ENCODE results near the gene BUB1B. TPM values are rescaled to one million over a fixed set of nuclear protein-coding genes. Genes with fewer than 3 reads are reported as not detected.

BUB1B gene
- polyA plus RNA-seq, 4 donors: 1.1 to 15.6 (median 5.5) TPM

DNA sequence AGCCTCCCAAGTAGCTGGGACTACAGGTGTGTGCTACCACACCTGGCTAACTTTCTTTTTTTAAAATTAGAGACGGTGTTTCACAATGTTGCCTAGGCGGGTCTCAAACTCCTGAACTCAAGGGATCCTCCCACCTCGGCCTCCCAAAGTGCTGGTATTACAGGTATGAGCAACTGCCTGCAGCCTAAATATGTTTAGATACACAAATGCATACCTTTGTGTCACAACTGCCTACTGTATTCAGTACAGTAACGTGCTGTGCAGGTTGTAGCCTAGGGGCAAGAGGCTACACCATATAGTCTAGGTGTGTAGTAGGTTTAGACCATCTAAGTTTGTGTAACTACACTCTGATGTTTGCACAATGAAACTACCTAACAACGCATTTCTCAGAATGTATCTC lies 68.4 kb downstream of the BUB1B start:
- Histone ChIP-seq H3K27ac (ENCODE audit: low read depth in 1 of 3, low read length in 2 of 3) (no peak overlapping the region), H3K27me3 (ENCODE audit: control insufficient read depth in 3 of 3, insufficient read depth in 3 of 3, low read length in 3 of 3) (no peaks in the 10 kb centered on the region), H3K4me1 (ENCODE audit: control insufficient read depth in 3 of 3, insufficient read depth in 2 of 3, low read depth in 1 of 3, low read length in 2 of 3) (no peaks in the 10 kb centered on the region), H3K4me3 (ENCODE audit: low read depth in 1 of 3, low read length in 3 of 3) (no peak overlapping the region), H3K36me3 (ENCODE audit: control insufficient read depth in 3 of 3, insufficient read depth in 2 of 3, low read depth in 1 of 3, low read length in 3 of 3) (peaks cover 0 to 3% (median 0%) of the 10 kb centered on the region in 3 donors), H3K9me3 (ENCODE audit: control insufficient read depth in 2 of 2, insufficient read depth in 1 of 2, low read depth in 1 of 2, low read length in 1 of 2) (no peaks in the 10 kb centered on the region)
- FAIRE-seq (no peak), DNase-seq (no peak)
- 94 to 97% (median 97%) methylated on average over 5 of the region's 5 CpGs for WGBS, 3 donors

DNA sequence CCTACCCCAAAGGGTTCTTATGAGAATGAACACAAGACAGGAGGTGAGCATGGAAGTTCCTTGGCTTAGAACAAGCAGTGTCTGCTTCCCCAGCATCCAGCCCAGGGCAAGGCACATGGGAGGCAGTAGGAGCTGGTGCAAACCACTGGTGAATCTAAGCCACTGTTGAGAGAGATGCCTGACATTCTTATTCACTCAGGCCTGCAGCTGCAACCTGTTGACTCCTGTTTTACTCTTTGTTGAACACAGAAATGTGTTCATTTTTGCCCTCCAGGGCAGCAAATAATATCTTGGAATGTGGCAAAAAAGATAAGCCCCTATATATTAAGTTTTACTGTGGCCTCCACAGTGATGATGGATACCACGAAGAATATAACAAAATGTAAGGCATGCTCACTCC lies 69.1 kb downstream of the BUB1B start:
- DNase-seq (no peak), FAIRE-seq (no peak)
- Histone ChIP-seq H3K27ac (ENCODE audit: low read depth in 1 of 3, low read length in 2 of 3) (no peak overlapping the region), H3K4me1 (ENCODE audit: control insufficient read depth in 3 of 3, insufficient read depth in 2 of 3, low read depth in 1 of 3, low read length in 2 of 3) (no peaks in the 10 kb centered on the region), H3K27me3 (ENCODE audit: control insufficient read depth in 3 of 3, insufficient read depth in 3 of 3, low read length in 3 of 3) (no peaks in the 10 kb centered on the region), H3K36me3 (ENCODE audit: control insufficient read depth in 3 of 3, insufficient read depth in 2 of 3, low read depth in 1 of 3, low read length in 3 of 3) (peaks cover 0 to 3% (median 0%) of the 10 kb centered on the region in 3 donors), H3K9me3 (ENCODE audit: control insufficient read depth in 2 of 2, insufficient read depth in 1 of 2, low read depth in 1 of 2, low read length in 1 of 2) (no peaks in the 10 kb centered on the region), H3K4me3 (ENCODE audit: low read depth in 1 of 3, low read length in 3 of 3) (no peak overlapping the region)
- 96 to 100% (median 100%) methylated on average over 1 of the region's 1 CpG for WGBS, 3 donors

DNA sequence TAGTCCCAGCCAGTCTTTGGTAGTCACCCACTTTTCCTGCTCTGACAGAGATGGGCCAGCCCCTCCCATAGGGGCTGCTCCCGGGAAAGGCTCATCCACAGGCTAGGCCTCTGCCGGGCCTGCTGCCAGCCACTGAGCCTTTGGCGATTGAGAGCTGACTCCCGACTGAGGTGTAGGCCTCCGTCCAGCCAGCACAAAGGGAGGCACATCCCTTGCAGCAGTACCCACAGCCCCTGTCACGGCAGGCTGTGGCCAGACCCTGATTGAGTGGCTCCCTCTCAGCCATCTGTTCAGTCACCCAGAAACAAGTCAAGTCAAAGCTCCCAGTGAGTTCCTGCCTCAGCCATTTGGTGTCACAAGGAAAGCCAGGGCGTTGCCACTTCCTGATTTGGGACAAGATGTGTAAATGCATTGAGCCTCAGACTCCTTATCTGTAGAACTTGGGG lies 71.8 kb downstream of the BUB1B start:
- Histone ChIP-seq H3K36me3 (ENCODE audit: control insufficient read depth in 3 of 3, insufficient read depth in 2 of 3, low read depth in 1 of 3, low read length in 3 of 3) (peaks cover 0 to 3% (median 0%) of the 10 kb centered on the region in 3 donors), H3K4me3 (ENCODE audit: low read depth in 1 of 3, low read length in 3 of 3) (no peak overlapping the region), H3K9me3 (ENCODE audit: control insufficient read depth in 2 of 2, insufficient read depth in 1 of 2, low read depth in 1 of 2, low read length in 1 of 2) (no peaks in the 10 kb centered on the region), H3K4me1 (ENCODE audit: control insufficient read depth in 3 of 3, insufficient read depth in 2 of 3, low read depth in 1 of 3, low read length in 2 of 3) (no peaks in the 10 kb centered on the region), H3K27ac (ENCODE audit: low read depth in 1 of 3, low read length in 2 of 3) (no peak overlapping the region), H3K27me3 (ENCODE audit: control insufficient read depth in 3 of 3, insufficient read depth in 3 of 3, low read length in 3 of 3) (no peaks in the 10 kb centered on the region)
- no peak for FAIRE-seq
- 60 to 74% (median 62%) methylated on average over 7 of the region's 7 CpGs for WGBS, 3 donors
- DNase-seq: no peak

DNA sequence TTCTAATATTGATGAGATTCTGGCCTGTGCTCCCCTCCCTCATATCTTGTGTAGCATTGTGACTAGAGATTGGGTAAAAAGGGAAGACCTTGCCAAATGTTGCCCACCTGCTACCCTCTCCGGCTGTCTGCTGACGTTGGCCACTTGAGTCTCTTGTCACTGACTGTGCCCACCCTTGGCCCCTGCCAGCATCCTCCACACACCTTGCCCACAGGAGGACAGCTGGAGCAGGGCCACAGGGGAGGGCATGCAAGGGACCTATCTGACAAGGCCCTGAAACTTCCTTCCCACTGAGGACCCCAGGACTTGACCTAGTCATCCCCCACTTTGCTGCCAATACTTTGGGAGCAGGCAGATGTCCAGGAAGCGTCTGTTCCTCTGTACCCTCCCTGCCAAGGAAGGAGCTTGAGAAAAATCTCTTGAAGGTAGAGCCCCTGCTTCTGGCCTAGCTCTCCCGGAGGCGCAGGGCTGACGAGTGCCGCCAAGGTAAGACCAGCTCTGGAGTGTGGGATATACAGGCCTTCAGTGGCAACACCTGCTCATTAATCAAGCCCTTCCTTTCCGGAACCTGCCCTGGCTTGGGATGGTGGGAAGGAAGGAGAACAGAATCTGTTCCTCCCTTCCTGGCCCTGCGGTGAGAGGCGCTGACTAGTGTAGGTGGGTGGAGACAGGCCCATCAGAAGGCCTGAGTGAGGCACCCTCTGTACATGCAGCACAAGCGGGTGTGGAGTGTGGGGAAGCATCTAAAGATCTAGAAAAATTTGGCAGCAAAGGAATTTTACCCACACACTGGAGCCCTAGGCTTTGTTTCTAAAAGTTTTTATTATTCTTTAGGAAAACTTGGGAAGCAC lies 73.1 kb downstream of the BUB1B start:
- WGBS, 3 donors: 94 to 95% (median 94%) methylated on average over 11 of the region's 11 CpGs
- Histone ChIP-seq H3K4me3 (ENCODE audit: low read depth in 1 of 3, low read length in 3 of 3) (no peak overlapping the region), H3K4me1 (ENCODE audit: control insufficient read depth in 3 of 3, insufficient read depth in 2 of 3, low read depth in 1 of 3, low read length in 2 of 3) (peaks cover 0 to 8% (median 0%) of the 10 kb centered on the region in 3 donors), H3K36me3 (ENCODE audit: control insufficient read depth in 3 of 3, insufficient read depth in 2 of 3, low read depth in 1 of 3, low read length in 3 of 3) (no peaks in the 10 kb centered on the region), H3K9me3 (ENCODE audit: control insufficient read depth in 2 of 2, insufficient read depth in 1 of 2, low read depth in 1 of 2, low read length in 1 of 2) (no peaks in the 10 kb centered on the region), H3K27me3 (ENCODE audit: control insufficient read depth in 3 of 3, insufficient read depth in 3 of 3, low read length in 3 of 3) (peaks cover 0 to 9% (median 0%) of the 10 kb centered on the region in 3 donors), H3K27ac (ENCODE audit: low read depth in 1 of 3, low read length in 2 of 3) (no peak overlapping the region)
- FAIRE-seq (no peak), DNase-seq (no peak)

DNA sequence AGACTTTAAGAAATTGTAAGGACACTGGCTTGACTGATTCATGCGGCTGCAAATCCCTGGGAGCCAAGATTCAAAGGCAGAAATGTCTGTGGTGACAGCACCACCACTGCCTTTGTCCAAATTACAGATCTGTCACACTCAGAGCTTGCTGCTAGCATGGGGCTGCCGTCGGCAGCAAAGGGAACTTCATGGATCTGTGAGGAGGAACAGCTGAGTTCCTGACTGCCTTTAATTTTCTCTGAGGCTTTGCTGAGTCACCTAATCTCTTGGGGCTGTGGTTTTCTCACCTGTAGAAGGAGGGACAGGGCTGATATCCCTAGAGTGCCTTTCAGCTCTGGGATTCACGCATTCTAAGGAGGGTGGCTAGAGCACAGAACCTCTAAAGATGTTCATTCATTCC lies 73.9 kb downstream of the BUB1B start:
- no peak for FAIRE-seq
- H3K27me3 ChIP-seq (ENCODE audit: control insufficient read depth in 3 of 3, insufficient read depth in 3 of 3, low read length in 3 of 3): peaks cover 0 to 17% (median 0%) of the 10 kb centered on the region in 3 donors
- no peak for DNase-seq
- H3K4me1 ChIP-seq (ENCODE audit: control insufficient read depth in 3 of 3, insufficient read depth in 2 of 3, low read depth in 1 of 3, low read length in 2 of 3): peaks cover 0 to 13% (median 0%) of the 10 kb centered on the region in 3 donors
- no peaks in the 10 kb centered on the region for H3K9me3 ChIP-seq (ENCODE audit: control insufficient read depth in 2 of 2, insufficient read depth in 1 of 2, low read depth in 1 of 2, low read length in 1 of 2)
- no peak overlapping the region for H3K27ac ChIP-seq (ENCODE audit: low read depth in 1 of 3, low read length in 2 of 3)
- WGBS, 3 donors: 73 to 84% (median 81%) methylated on average over 4 of the region's 4 CpGs
- H3K36me3 ChIP-seq (ENCODE audit: control insufficient read depth in 3 of 3, insufficient read depth in 2 of 3, low read depth in 1 of 3, low read length in 3 of 3): no peaks in the 10 kb centered on the region
- no peak overlapping the region for H3K4me3 ChIP-seq (ENCODE audit: low read depth in 1 of 3, low read length in 3 of 3)

DNA sequence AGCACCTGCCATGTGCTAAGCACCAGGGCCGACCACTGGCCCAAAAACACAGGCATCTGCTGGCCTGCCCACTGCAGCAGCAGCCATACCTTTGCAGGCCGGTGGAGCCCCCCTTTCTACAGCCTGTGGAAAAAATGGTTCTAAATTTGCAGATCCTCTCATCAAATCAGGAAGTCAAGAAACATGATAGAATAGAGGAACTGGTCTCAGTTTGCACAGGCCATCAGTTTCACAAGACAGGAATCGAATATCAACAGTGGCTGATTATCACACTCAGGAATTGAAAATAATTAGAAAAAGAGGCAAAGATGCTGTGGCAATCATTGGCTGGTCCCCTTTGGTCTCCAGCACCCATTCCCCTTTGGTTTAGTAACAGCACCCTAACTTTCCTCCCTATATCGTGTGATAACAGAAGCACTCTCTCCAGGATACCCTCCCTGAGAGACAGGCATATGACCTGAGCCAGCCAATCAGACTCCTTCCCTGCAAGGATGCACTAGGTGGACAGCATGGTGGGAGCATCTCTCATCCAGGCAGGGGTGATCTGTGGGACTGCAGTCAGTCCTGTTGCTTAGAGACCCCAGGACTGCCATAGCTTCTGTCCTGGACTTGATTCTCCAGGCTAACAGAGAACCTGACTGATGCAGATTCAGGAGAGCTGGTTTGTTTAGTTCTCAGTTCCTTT lies 74.5 kb downstream of the BUB1B start:
- H3K9me3 ChIP-seq (ENCODE audit: control insufficient read depth in 2 of 2, insufficient read depth in 1 of 2, low read depth in 1 of 2, low read length in 1 of 2): no peaks in the 10 kb centered on the region
- peaks cover 0 to 17% (median 0%) of the 10 kb centered on the region in 3 donors for H3K27me3 ChIP-seq (ENCODE audit: control insufficient read depth in 3 of 3, insufficient read depth in 3 of 3, low read length in 3 of 3)
- no peak for DNase-seq
- no peak overlapping the region for H3K27ac ChIP-seq (ENCODE audit: low read depth in 1 of 3, low read length in 2 of 3)
- H3K4me1 ChIP-seq (ENCODE audit: control insufficient read depth in 3 of 3, insufficient read depth in 2 of 3, low read depth in 1 of 3, low read length in 2 of 3): peaks cover 0 to 13% (median 0%) of the 10 kb centered on the region in 3 donors
- H3K4me3 ChIP-seq (ENCODE audit: low read depth in 1 of 3, low read length in 3 of 3): no peak overlapping the region
- H3K36me3 ChIP-seq (ENCODE audit: control insufficient read depth in 3 of 3, insufficient read depth in 2 of 3, low read depth in 1 of 3, low read length in 3 of 3): no peaks in the 10 kb centered on the region
- no peak for FAIRE-seq
- 77 to 80% (median 77%) methylated on average over 4 of the region's 4 CpGs for WGBS, 3 donors

DNA sequence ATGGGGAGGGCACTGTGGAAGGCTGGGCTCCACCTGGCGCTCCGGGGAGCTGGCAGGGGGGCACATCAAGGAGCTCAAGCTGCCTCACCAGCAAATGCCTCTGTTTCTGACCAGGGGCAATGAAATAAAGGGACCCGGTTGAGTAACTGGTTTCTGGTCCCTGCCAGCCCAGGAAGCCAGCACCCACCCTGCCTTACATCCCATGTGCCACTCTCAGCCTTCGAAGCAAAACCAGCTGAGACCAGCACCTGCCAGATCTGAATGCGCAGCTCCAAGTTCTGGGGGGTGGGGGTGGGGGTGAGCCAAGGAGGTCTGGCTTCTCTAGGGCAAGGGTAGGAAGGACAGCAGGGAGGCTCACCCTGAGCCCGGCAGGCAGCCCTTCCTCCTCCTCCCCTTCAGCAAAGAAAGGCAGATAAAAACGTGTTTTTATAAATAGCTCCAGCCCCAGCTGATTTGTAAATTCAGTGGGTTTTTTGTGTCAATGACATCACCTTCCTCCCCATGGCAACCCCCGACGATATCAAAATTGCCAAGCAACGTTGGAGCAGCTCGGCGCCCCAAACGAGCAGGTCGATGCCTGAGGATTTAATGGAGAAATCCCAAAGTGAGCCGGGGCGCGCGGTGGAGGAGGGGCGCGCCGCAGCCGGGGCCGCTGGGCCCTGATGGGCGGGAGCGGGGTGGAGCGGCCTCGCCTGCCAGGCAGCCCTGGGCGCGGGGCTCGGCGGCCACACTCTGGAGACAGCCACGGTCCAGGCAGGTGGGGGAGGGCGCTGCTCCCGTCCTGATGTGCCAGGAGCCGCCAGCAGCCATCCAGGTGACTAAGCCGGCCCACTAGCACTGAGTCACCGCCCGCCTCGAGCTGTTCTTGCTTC lies 77.9 kb downstream of the BUB1B start, which contains the start of gene PAK6:
PAK6 (plus strand) TSS at position 532 of the 872 bp plus-strand sequence. CDS start 25,723 bp downstream, outside the sequence.
- DNase-seq: peak; percentile 41 to 62
- Histone ChIP-seq H3K36me3 (ENCODE audit: control insufficient read depth in 3 of 3, insufficient read depth in 2 of 3, low read depth in 1 of 3, low read length in 3 of 3) (no peaks in the 10 kb centered on the region), H3K9me3 (ENCODE audit: control insufficient read depth in 2 of 2, insufficient read depth in 1 of 2, low read depth in 1 of 2, low read length in 1 of 2) (no peaks in the 10 kb centered on the region), H3K4me1 (ENCODE audit: control insufficient read depth in 3 of 3, insufficient read depth in 2 of 3, low read depth in 1 of 3, low read length in 2 of 3) (peaks cover 0 to 13% (median 0%) of the 10 kb centered on the region in 3 donors), H3K4me3 (ENCODE audit: low read depth in 1 of 3, low read length in 3 of 3) (peak within 1 kb of the TSS in 2 of 3 donors; percentile 19 to 22), H3K27ac (ENCODE audit: low read depth in 1 of 3, low read length in 2 of 3) (no peak within 1 kb of the TSS), H3K27me3 (ENCODE audit: control insufficient read depth in 3 of 3, insufficient read depth in 3 of 3, low read length in 3 of 3) (peaks cover 0 to 17% (median 0%) of the 10 kb centered on the region in 3 donors)
- 6 to 7% (median 7%) methylated on average over 33 to 39 of the region's 39 CpGs for WGBS, 3 donors
- FAIRE-seq: no peak

DNA sequence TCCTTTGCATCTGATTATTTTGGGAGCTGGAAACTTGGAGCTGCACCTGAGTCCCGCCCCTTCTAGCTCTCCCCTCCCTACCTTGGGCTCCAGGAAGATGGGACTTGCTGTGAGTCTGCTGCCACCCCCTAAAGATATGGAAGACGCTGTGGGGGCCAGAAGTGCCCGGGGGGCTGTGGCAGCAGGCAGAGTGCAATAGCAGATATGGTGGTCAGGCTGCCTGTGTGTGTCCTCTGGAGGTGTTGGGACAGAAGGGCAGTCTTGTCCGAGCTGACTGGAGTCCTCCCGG lies 78.5 kb downstream of the BUB1B start:
- 24 to 52% (median 44%) methylated on average over 5 of the region's 5 CpGs for WGBS, 3 donors
- no peaks in the 10 kb centered on the region for H3K9me3 ChIP-seq (ENCODE audit: control insufficient read depth in 2 of 2, insufficient read depth in 1 of 2, low read depth in 1 of 2, low read length in 1 of 2)
- H3K36me3 ChIP-seq (ENCODE audit: control insufficient read depth in 3 of 3, insufficient read depth in 2 of 3, low read depth in 1 of 3, low read length in 3 of 3): no peaks in the 10 kb centered on the region
- peak overlapping the region in 2 of 3 donors; percentile 19 to 22 for H3K4me3 ChIP-seq (ENCODE audit: low read depth in 1 of 3, low read length in 3 of 3)
- DNase-seq (no peak), FAIRE-seq (no peak)
- H3K4me1 ChIP-seq (ENCODE audit: control insufficient read depth in 3 of 3, insufficient read depth in 2 of 3, low read depth in 1 of 3, low read length in 2 of 3): peaks cover 0 to 13% (median 0%) of the 10 kb centered on the region in 3 donors
- no peak overlapping the region for H3K27ac ChIP-seq (ENCODE audit: low read depth in 1 of 3, low read length in 2 of 3)
- H3K27me3 ChIP-seq (ENCODE audit: control insufficient read depth in 3 of 3, insufficient read depth in 3 of 3, low read length in 3 of 3): peaks cover 0 to 17% (median 0%) of the 10 kb centered on the region in 3 donors

Data from small intestine (tissue), 7 donors.